HepG2 (cell line): ENCODE results near the gene CDR2L. TPM values are rescaled to one million over a fixed set of nuclear protein-coding genes. Genes with fewer than 3 reads are reported as not detected.
A peak's percentile ranks its signal among the peaks of the same experiment; 100 is the strongest.

ENCODE experiments used
- ARID2 ChIP-seq: sonication (generic); formaldehyde crosslinking; IDR thresholded peaks from 2 replicates; pipeline ENCODE4 v1.8.1; 2022; ENCODE audit warnings: mild to moderate bottlenecking, missing genetic modification reagents, borderline replicate concordance
- CREB3 ChIP-seq: sonication (generic); formaldehyde crosslinking; IDR thresholded peaks from 2 replicates; pipeline ENCODE4 v1.5.0; 2020; ENCODE audit warnings: missing genetic modification reagents
- FOXA1 ChIP-seq, 2 experiments: fragments of 450-650 bp in 1 of 2; sonication (generic) in 1 of 2; formaldehyde crosslinking in 1 of 2; IDR thresholded peaks; 2 replicates each; pipeline versions ENCODE4 v1.4.0 to v1.6.1; 2016 to 2020; ENCODE audit warnings: missing genetic modification reagents in 1 of 2
- GFI1 ChIP-seq: sonication (generic); formaldehyde crosslinking; IDR thresholded peaks from 2 replicates; pipeline ENCODE4 v1.5.0; 2020; ENCODE audit warnings: missing genetic modification reagents, mild to moderate bottlenecking, borderline replicate concordance
- NFE2L1 ChIP-seq: sonication (generic); formaldehyde crosslinking; IDR thresholded peaks from 2 replicates; pipeline ENCODE4 v1.4.0; 2020; ENCODE audit warnings: missing genetic modification reagents, mild to moderate bottlenecking, borderline replicate concordance
- NFKBIZ ChIP-seq: IDR thresholded peaks from 2 replicates; pipeline ENCODE4 v1.6.1; 2018; ENCODE audit warnings: missing genetic modification reagents, missing compliant biosample characterization
- NFYB ChIP-seq: sonication (generic); formaldehyde crosslinking; IDR thresholded peaks from 2 replicates; pipeline ENCODE4 v1.4.0; 2020; ENCODE audit warnings: missing genetic modification reagents
- PRDM10 ChIP-seq: sonication (generic); formaldehyde crosslinking; IDR thresholded peaks from 2 replicates; pipeline ENCODE4 v1.4.0; 2020; ENCODE audit warnings: low read depth, missing genetic modification reagents
- SIX1 ChIP-seq: sonication (generic); formaldehyde crosslinking; IDR thresholded peaks from 2 replicates; pipeline ENCODE4 v1.4.0; 2020; ENCODE audit warnings: missing genetic modification reagents, borderline replicate concordance
- STAT6 ChIP-seq: sonication (generic); formaldehyde crosslinking; IDR thresholded peaks from 2 replicates; pipeline ENCODE4 v1.4.0; 2020; ENCODE audit warnings: missing genetic modification reagents, mild to moderate bottlenecking, borderline replicate concordance
- ZBTB38 ChIP-seq: sonication (generic); formaldehyde crosslinking; IDR thresholded peaks from 2 replicates; pipeline ENCODE4 v1.5.1; 2020; ENCODE audit warnings: mild to moderate bottlenecking, missing genetic modification reagents
- ZBTB46 ChIP-seq: sonication (generic); formaldehyde crosslinking; IDR thresholded peaks from 2 replicates; pipeline ENCODE4 v1.4.0; 2020; ENCODE audit warnings: mild to moderate bottlenecking, missing genetic modification reagents, borderline replicate concordance
- ZNF143 ChIP-seq: sonication (generic); formaldehyde crosslinking; IDR thresholded peaks from 2 replicates; pipeline ENCODE4 v1.4.0; 2020; ENCODE audit warnings: missing genetic modification reagents
- ZNF33B ChIP-seq: sonication (generic); formaldehyde crosslinking; IDR thresholded peaks from 2 replicates; pipeline ENCODE4 v1.5.1; 2020; ENCODE audit warnings: mild to moderate bottlenecking, missing genetic modification reagents
- ZNF589 ChIP-seq: sonication (generic); formaldehyde crosslinking; conservative IDR thresholded peaks from 2 replicates; pipeline ENCODE4 v1.8.0; 2022; ENCODE audit warnings: mild to moderate bottlenecking, moderate library complexity, missing genetic modification reagents
- ZSCAN5A ChIP-seq: sonication (generic); formaldehyde crosslinking; IDR thresholded peaks from 2 replicates; pipeline ENCODE4 v1.8.0; 2022; ENCODE audit warnings: mild to moderate bottlenecking, missing genetic modification reagents, borderline replicate concordance
- polyA plus RNA-seq, 8 experiments: library from polyadenylated mRNA; depleted of rRNA in 3 of 8; stranded (reverse) in 7 of 8; unstranded in 1 of 8; fragments of >200 nt; fragmentation: Illumina TruSeq in 4 of 8; extraction: Trizol in 4 of 8; gene quantifications; 2 replicates each; pipeline versions ENCODE4 v1.2.1 to v1.2.3, GENCODE V29; 2011 to 2016; ENCODE audit warnings: low read depth in 4 of 8, missing spikeins in 1 of 8, mixed read lengths in 1 of 8; ENCODE audit not compliant: insufficient read depth in 1 of 8
- total RNA-seq, 5 experiments: library from RNA; depleted of rRNA; stranded (reverse); fragments of >200 nt; fragmentation: Illumina TruSeq; extraction: Trizol; gene quantifications; 2 replicates each; pipeline ENCODE4 v1.2.3, GENCODE V29; 2016; ENCODE audit warnings: low read depth in 1 of 5

Gene CDR2L
- total and polyA plus RNA-seq, 2 of the 13 experiments (the other 11 are each of a cell fraction or from before 2014, with no cell fraction given): 1.9 to 2.1 TPM

- TF ChIP-seq ARID2 (CRISPR knock-in tag) (no peak), STAT6 (CRISPR knock-in tag) (no peak), SIX1 (CRISPR knock-in tag) (0 out of 2 replicates have a peak, but pooled peaks have one; percentile 14), NFE2L1 (peak; percentile 54; the same call in 1 of the 2 replicates), NFYB (CRISPR knock-in tag) (peak; percentile 97), CREB3 (CRISPR knock-in tag) (0 out of 2 replicates have a peak, but pooled peaks have one; percentile 57), ZNF33B (CRISPR knock-in tag) (peak; percentile 58; the same call in 1 of the 2 replicates), ZNF143 (peak; percentile 73), GFI1 (peak; percentile 26; the same call in 1 of the 2 replicates), ZBTB38 (CRISPR knock-in tag) (peak; percentile 64), FOXA1 (IDR thresholded peaks at IDR 0.05) (no peak), FOXA1 (CRISPR knock-in tag; IDR thresholded peaks at IDR 0.05) (no peak), NFKBIZ (0 out of 2 replicates have a peak, but pooled peaks have one; percentile 39), ZNF589 (CRISPR knock-in tag) (peak; percentile 79), ZBTB46 (CRISPR knock-in tag) (no peak), PRDM10 (CRISPR knock-in tag) (peak; percentile 98), ZSCAN5A (CRISPR knock-in tag) (0 out of 2 replicates have a peak, but pooled peaks have one; percentile 47)
Measured at GRCh38 chr17:75046407-75047289, 59.2 kb downstream of the CDR2L start, which contains the start of the genes ATP5PD and KCTD2 (continued).
